ENCODE measurements around the gene HIPK2. TPM values are rescaled to one million over a fixed set of nuclear protein-coding genes. Genes with fewer than 3 reads are reported as not detected.

Gene HIPK2
- total RNA-seq, 1 experiment from 2014 or later, result 15.4 TPM

DNA sequence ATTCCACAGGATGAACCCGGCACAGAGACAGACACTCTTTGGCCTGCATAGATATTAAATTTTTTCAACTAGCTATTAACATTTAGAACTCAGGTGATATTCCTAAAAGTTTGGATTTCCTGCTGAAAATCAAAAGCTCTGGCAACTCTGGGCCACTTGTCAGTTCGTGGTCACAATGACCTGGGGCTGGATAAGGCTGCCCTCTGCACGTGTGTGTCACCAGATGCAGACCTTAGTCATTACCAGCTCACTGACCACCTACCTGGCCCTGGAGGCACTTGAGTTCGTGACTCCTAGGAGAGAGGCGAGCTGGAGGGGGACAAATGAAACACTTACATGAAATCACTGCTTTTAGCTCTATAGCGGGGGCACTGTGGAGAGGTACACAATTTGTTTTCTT is 126.5 kb downstream of the HIPK2 start:
- DNase-seq (ENCODE audit: low spot score), result no peak

GRCh38 chr7:139650429-139651100 is 127.2 kb downstream of the HIPK2 start:
- DNase-seq (ENCODE audit: low spot score), result no peak

GRCh38 chr7:139648941-139649425 is 128.8 kb downstream of the HIPK2 start:
- DNase-seq (ENCODE audit: low spot score), result no peak

- DNase-seq (ENCODE audit: low spot score), result no peak
Measured at GRCh38 chr7:139648391-139648861, 129.4 kb downstream of the HIPK2 start.

DNA sequence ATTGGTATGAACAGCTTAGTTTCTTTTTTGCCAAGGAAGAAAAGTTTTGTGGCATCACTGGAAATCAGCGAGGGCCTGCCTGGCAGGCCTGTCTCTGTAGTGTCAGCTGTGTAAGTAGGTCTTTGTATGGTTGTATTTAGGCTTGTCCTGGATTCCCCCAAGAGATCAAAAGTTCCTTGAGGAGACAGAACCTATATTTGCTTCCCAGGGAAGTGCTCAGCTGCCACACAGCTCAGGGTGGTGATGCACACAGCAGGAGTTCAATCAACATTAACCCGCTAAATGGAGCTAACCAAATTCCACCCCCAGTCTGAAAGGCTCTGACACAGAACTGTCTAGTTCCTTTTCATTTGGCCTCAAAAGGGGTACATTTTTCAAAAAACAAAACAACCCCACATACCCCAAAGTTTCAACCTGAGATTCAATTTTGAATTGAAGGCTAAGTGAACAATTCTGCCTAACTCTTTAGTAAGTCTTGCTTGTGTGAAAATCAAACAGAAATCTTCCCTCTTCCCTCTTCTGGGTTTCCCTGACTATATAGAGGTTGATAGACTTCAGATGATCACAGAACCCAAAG is 129.9 kb downstream of the HIPK2 start:
- no peak for DNase-seq (ENCODE audit: low spot score)

GRCh38 chr7:139647085-139647484 is 130.7 kb downstream of the HIPK2 start:
- no peak for DNase-seq (ENCODE audit: low spot score)

- no peak for DNase-seq (ENCODE audit: low spot score)
Measured at GRCh38 chr7:139646566-139646965, 131.2 kb downstream of the HIPK2 start.

GRCh38 chr7:139645572-139646523 is 131.9 kb downstream of the HIPK2 start:
- DNase-seq (ENCODE audit: low spot score), result peak; percentile 80

- no peak for DNase-seq (ENCODE audit: low spot score)
Measured at GRCh38 chr7:139643951-139644585, 133.7 kb downstream of the HIPK2 start.

- no peak for DNase-seq (ENCODE audit: low spot score)
Measured at GRCh38 chr7:139642283-139642682, 135.5 kb downstream of the HIPK2 start.

GRCh38 chr7:139641337-139641992 is 136.3 kb downstream of the HIPK2 start:
- no peak for DNase-seq (ENCODE audit: low spot score)

DNA sequence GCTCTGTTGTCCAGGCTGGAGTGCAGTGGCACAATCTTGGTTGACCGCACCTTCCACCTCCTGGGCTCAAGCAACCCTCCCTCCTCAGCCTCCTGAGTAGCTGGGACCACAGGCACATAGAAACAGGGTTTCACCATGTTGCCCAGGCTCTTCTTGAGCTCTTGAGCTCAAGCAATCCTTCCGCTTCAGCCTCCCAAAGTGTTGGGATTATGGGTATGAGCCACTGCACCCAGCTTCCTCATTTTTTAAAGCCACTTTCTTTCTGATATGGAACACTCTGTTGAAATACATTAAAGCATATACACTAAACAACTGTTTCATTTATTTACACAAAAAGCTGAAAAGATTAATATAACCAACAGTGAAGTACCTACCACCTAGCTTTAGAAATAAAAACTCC is 137.1 kb downstream of the HIPK2 start:
- DNase-seq (ENCODE audit: low spot score), result no peak

DNA sequence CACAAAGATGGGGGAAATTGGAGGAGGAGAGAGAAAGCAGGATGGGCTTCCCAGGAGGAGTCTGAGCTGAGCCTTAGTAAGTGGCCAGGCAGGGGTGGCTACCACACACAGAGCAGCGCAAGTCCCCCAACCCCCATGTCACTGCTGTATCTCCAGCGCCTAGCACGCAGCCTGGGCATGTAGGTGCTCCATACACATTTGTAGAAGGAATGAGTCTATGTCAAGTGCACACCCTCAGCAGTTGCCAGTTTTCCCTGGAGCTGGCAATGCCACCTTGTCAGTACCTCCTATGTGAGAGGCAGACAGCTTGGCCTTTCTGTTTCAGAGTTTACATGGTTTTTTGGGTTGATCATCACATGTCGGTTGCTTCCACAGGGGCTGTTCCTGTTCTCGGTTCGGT is 138.2 kb downstream of the HIPK2 start:
- DNase-seq (ENCODE audit: low spot score), result no peak

DNA sequence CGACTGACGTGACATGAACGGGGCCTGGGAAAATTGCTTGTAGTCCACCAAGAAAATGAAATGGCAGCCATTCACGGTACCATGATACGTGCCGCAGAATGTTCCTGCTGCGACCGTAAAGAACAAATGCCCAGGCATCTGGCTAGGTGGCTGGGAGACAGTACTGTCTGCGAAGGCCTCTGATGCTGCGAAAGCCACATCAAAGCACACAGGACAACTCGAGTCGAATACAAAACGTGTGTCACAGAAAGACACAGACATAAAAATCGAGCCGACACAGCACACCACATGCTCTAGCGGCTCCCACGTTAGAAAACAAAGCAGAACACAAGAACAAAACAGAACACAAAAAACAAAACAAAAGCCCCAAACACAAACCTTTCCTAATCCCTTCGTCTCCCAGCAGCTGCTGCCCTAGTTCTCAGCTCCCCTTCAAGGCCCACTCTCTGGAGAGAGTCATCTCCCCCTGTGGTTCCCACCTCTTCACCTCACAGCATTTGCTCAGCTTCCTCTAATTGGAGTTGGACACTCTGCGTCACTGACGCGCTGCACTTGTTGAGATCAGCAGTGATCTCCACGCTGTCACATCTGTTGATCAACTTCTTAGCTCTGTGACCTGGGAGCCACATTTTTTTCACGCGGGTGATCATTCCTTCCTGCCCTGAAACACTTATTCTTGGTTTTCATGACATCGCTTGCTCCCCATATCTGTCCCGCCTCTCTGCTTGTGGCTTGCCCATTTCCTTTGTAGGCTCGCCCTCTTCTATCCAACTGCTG is 142.1 kb downstream of the HIPK2 start:
- DNase-seq (ENCODE audit: low spot score), result no peak

- DNase-seq (ENCODE audit: low spot score), result no peak
Measured at GRCh38 chr7:139634087-139634486, 143.7 kb downstream of the HIPK2 start.

DNA sequence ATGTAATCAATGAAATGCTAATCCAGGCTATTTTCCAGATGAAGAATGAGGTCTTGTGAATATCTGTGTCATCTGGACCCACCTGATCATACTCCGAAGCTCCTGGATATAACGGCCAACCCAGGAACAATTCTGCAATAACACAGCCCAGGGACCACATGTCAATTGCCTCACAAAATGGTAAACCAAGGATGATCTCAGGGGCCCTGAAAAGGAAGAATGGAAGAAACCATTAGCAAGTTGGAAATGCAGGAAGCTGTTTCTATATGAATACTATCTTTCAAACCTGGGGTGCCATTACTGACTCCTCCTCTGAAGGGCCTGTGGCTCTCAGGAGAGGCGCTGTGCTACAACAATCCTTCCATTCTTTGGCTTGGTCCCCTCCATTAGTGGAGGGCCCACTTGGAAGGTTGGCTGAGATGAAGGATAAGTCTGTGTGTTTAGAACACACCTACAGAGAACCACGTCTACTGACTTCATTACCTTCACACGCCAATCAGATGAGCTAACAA is 146.2 kb downstream of the HIPK2 start:
- DNase-seq (ENCODE audit: low spot score), result no peak

DNA sequence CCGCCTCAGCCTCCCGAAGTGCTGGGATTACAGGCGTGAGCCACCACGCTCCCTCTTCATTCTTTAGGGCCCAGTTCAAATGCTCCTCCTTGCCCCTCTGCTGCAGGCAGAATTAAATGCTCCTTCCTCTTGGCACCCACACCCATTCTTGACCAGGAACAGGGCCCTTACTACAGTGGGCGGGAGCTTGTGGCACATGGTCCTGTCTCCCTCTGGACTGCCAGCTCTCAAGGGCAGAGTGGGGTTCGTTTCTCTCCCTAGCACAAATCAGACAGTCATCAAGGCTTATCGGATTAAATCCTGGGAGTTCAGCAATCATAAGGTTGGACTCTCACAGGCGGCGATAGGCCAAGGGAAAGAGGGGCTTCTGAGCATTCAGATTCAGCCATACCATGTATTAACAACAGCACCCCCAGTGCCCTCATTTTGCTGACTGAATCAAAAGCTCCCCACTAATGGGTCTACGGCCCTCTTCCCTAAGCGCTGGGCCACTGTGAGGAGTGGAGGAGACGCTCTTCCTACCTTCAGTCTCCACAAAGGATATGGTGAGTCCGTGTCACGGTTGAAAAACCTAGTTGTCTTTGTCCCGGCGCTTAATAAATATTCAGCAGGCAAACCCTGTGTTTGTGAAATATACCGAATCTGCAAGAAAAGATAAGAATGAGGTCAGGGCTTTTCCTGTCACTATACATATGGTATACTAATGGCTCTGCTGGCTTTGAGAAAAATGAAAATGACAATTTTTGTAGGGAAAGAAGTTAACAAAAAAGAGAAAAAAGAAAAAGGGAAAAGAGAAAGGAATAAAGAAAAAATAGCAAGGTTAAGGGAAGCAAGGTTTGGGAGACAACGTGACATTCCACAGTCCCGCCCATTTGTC is 146.9 kb downstream of the HIPK2 start:
- no peak for DNase-seq (ENCODE audit: low spot score)

- no peak for DNase-seq (ENCODE audit: low spot score)
Measured at GRCh38 chr7:139629392-139630082, 148.3 kb downstream of the HIPK2 start.

GRCh38 chr7:139627831-139628230 is 150.0 kb downstream of the HIPK2 start:
- no peak for DNase-seq (ENCODE audit: low spot score)

Data from H4 (cell line).